ENCODE results near the gene ABI3. TPM values are rescaled to one million over a fixed set of nuclear protein-coding genes. Genes with fewer than 3 reads are reported as not detected.

Gene ABI3
- total RNA-seq, 1 donor from 2014 or later: 0.42 TPM

- TF ChIP-seq, protein P1, sequence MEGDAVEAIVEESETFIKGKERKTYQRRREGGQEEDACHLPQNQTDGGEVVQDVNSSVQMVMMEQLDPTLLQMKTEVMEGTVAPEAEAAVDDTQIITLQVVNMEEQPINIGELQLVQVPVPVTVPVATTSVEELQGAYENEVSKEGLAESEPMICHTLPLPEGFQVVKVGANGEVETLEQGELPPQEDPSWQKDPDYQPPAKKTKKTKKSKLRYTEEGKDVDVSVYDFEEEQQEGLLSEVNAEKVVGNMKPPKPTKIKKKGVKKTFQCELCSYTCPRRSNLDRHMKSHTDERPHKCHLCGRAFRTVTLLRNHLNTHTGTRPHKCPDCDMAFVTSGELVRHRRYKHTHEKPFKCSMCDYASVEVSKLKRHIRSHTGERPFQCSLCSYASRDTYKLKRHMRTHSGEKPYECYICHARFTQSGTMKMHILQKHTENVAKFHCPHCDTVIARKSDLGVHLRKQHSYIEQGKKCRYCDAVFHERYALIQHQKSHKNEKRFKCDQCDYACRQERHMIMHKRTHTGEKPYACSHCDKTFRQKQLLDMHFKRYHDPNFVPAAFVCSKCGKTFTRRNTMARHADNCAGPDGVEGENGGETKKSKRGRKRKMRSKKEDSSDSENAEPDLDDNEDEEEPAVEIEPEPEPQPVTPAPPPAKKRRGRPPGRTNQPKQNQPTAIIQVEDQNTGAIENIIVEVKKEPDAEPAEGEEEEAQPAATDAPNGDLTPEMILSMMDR (IDR thresholded peaks at IDR 0.05; ENCODE audit: insufficient read depth, low read length, poor library complexity, severe bottlenecking): no peak
- Histone ChIP-seq H3K27me3 (ENCODE audit: control insufficient read depth, insufficient read depth, low read length) (no peaks in the 10 kb centered on the region), H3K36me3 (ENCODE audit: control insufficient read depth, insufficient read depth, low read length) (no peaks in the 10 kb centered on the region), H3K4me3 (ENCODE audit: low read depth, low read length) (no peak overlapping the region)
- no peak for DNase-seq (ENCODE audit: low read depth)
These were observed 9.0 kb upstream of the ABI3 start for GRCh38 chr17:49201481-49201927.

- DNase-seq (ENCODE audit: low read depth): no peak
- no peaks in the 10 kb centered on the region for H3K27me3 ChIP-seq (ENCODE audit: control insufficient read depth, insufficient read depth, low read length)
- TF ChIP-seq, protein P1 (IDR thresholded peaks at IDR 0.05; ENCODE audit: insufficient read depth, low read length, poor library complexity, severe bottlenecking): no peak
- H3K4me3 ChIP-seq (ENCODE audit: low read depth, low read length): no peak overlapping the region
- no peaks in the 10 kb centered on the region for H3K36me3 ChIP-seq (ENCODE audit: control insufficient read depth, insufficient read depth, low read length)
These were observed 6.7 kb upstream of the ABI3 start for GRCh38 chr17:49203796-49204195.

DNA sequence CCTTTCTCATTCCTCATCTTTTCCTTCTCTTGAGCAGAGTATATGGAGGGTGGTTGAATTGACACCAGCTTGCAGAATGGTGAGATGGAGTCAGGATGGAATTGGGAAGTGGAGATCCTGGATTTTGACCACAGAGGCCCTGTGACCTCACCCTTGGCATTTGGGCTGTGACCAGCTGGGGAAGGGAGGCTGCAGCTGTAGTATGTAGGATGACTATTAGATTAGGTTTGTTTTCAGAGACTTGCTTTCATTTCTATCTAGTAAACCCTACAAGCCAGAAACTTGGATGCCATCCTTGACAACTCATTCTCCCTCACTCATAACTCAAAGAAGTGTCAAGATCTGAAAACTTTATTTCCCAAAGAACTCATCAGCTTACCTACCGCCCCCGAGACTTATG lies 6.0 kb upstream of the ABI3 start:
- Histone ChIP-seq H3K36me3 (ENCODE audit: control insufficient read depth, insufficient read depth, low read length) (no peaks in the 10 kb centered on the region), H3K4me3 (ENCODE audit: low read depth, low read length) (no peak overlapping the region), H3K27me3 (ENCODE audit: control insufficient read depth, insufficient read depth, low read length) (no peaks in the 10 kb centered on the region)
- TF ChIP-seq, protein P1 (IDR thresholded peaks at IDR 0.05; ENCODE audit: insufficient read depth, low read length, poor library complexity, severe bottlenecking): no peak
- DNase-seq (ENCODE audit: low read depth): no peak

DNA sequence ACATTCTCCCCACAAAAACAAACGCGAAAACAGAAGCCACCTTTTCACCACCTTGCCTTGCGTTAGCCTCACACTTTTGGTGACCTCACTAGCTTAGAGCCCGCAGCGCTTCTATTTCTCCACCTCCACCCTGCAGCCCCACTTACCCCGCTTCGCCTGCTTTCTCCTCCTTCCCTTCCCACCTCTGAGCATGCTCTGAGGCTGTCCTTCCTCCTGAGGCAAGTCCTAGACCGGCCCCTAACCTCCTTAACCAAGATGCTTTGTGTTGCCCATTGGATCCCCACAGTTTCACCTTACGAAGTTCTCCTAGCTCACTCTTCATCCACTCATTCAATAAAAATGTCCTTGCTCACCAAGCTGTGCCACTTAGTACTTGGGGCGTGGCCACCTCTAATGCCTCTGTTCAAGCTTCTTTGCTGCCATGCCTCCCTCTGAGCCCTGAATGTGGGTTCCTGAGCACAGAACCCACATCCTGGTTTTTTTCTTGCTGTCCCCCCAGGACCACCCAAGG lies 1.4 kb upstream of the ABI3 start:
- DNase-seq (ENCODE audit: low read depth): no peak
- Histone ChIP-seq H3K4me3 (ENCODE audit: low read depth, low read length) (no peak overlapping the region), H3K27me3 (ENCODE audit: control insufficient read depth, insufficient read depth, low read length) (peaks cover 4% of the 10 kb centered on the region), H3K36me3 (ENCODE audit: control insufficient read depth, insufficient read depth, low read length) (no peaks in the 10 kb centered on the region)
- TF ChIP-seq, protein P1 (IDR thresholded peaks at IDR 0.05; ENCODE audit: insufficient read depth, low read length, poor library complexity, severe bottlenecking): no peak

GRCh38 chr17:49213399-49213798 lies 2.9 kb downstream of the ABI3 start:
- H3K36me3 ChIP-seq (ENCODE audit: control insufficient read depth, insufficient read depth, low read length): no peaks in the 10 kb centered on the region
- DNase-seq (ENCODE audit: low read depth): no peak
- H3K4me3 ChIP-seq (ENCODE audit: low read depth, low read length): no peak overlapping the region
- TF ChIP-seq, protein P1 (IDR thresholded peaks at IDR 0.05; ENCODE audit: insufficient read depth, low read length, poor library complexity, severe bottlenecking): no peak
- H3K27me3 ChIP-seq (ENCODE audit: control insufficient read depth, insufficient read depth, low read length): peaks cover 4% of the 10 kb centered on the region

DNA sequence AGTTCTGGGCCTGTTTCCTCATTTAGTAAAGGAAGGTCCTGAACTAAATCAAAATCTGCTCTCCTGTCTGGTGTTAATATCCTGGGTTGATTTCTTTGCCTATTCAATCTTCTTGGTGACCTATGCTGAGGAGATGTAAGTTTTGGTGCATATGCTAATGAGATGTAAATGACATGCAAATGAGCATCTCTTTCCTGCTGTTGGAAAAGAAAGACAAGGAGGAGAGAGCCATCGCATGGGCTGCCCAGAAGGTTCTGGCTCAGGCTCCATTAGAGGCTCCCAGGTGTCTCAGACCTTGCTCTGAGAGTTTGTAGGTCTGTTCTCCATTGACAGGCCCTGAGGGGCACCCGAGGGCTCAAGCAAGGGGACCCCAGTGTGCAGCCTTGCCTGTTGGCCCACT lies 3.3 kb downstream of the ABI3 start:
- H3K27me3 ChIP-seq (ENCODE audit: control insufficient read depth, insufficient read depth, low read length): peaks cover 4% of the 10 kb centered on the region
- no peaks in the 10 kb centered on the region for H3K36me3 ChIP-seq (ENCODE audit: control insufficient read depth, insufficient read depth, low read length)
- H3K4me3 ChIP-seq (ENCODE audit: low read depth, low read length): no peak overlapping the region
- TF ChIP-seq, protein P1 (IDR thresholded peaks at IDR 0.05; ENCODE audit: insufficient read depth, low read length, poor library complexity, severe bottlenecking): no peak
- DNase-seq (ENCODE audit: low read depth): no peak
